Right cardiac atrium (tissue), 5 donors: ENCODE measurements around the gene ST3GAL3. TPM values are rescaled to one million over a fixed set of nuclear protein-coding genes. Genes with fewer than 3 reads are reported as not detected.

ENCODE experiments used
- ATAC-seq, 2 donors: fragments of 200-7000 bp; cut with Tn5 transposase; one replicate each; pipeline versions ENCODE4 v1.8.0 to v1.9.1; 2020; ENCODE audit warnings: moderate library complexity in 2 of 2, mild to moderate bottlenecking in 1 of 2
- DNase-seq, 3 donors: peaks; one replicate each; pipeline ENCODE4 v3.0.0-alpha.2; 2020
- H3K27ac ChIP-seq: one replicate; pipeline ENCODE4 v1.5.1; 2013; ENCODE audit warnings: mild to moderate bottlenecking, low read length, control low read depth, moderate library complexity
- H3K27me3 ChIP-seq: one replicate; pipeline ENCODE4 v1.6.1; 2013; ENCODE audit not compliant: control insufficient read depth, insufficient read depth
- H3K4me1 ChIP-seq: one replicate; pipeline ENCODE4 v1.6.1; 2013; ENCODE audit warnings: low read length; ENCODE audit not compliant: control insufficient read depth, insufficient read depth
- H3K4me3 ChIP-seq: one replicate; pipeline ENCODE4 v1.5.1; 2013; ENCODE audit warnings: low read length, control low read depth
- H3K9me3 ChIP-seq: one replicate; pipeline ENCODE4 v1.6.1; 2013; ENCODE audit warnings: low read length; ENCODE audit not compliant: control insufficient read depth
- WGBS: extraction: QIAGEN DNeasy Blood & Tissue Kit; methylation state at CpG from one replicate; pipeline ENCODE4 v1.1.7; 2013; 5-methylcytosine and 5-hydroxymethylcytosine counted together
- intact Hi-C, 4 donors: fragments of 100-400 bp; cut with DNase I; formaldehyde crosslinking; loops; one replicate each; pipeline versions ENCODE4 v1.11.0 to v1.14.0; 2022 to 2023
- polyA plus RNA-seq: library from polyadenylated mRNA; stranded (reverse); fragments of 200-250 nt; gene quantifications from one replicate; pipeline ENCODE4 v1.2.3, GENCODE V29; 2013
- total RNA-seq, 4 donors: library from RNA; stranded (reverse); fragmentation: NEBNext Ultra II Directional; extraction: Animal tissue kit (Norgen Biotek cat#: 25700); gene quantifications; one replicate each; pipeline ENCODE4 v1.2.1, GENCODE V29; 2021
- donor health status: healthy with polysubstance abuse.
- donor health status: DM: no; HTN: yes; CAD: no.
- donor health status: DM: no; HTN: no; CAD: no.
- donor health status: DM: no; HTN: yes; CAD: no; lungs with severe emphysema.
- donor health status: DM: yes; HTN: yes; CAD: no.

Gene ST3GAL3
- total and polyA plus RNA-seq, 5 donors, result 19.6 to 26.3 (median 21.9) TPM

GRCh38 chr1:43871181-43871910, 164.0 kb downstream of the ST3GAL3 start:
- whole genome bisulfite sequencing, result 77% methylated on average over 3 of the region's 3 CpGs
- ATAC-seq (no peak), DNase-seq (no peak)
- no peaks in the 10 kb centered on the region for H3K27me3 ChIP-seq
- H3K27ac ChIP-seq, result no peak overlapping the region
- intact Hi-C loops, result no loop called here
- no peaks in the 10 kb centered on the region for H3K9me3 ChIP-seq
- H3K4me3 ChIP-seq, result no peak overlapping the region
- peaks cover 19% of the 10 kb centered on the region for H3K4me1 ChIP-seq

- Histone ChIP-seq H3K27ac (no peak overlapping the region), H3K4me1 (peaks cover 19% of the 10 kb centered on the region), H3K27me3 (no peaks in the 10 kb centered on the region), H3K4me3 (no peak overlapping the region), H3K9me3 (no peaks in the 10 kb centered on the region)
- DNase-seq (no peak), ATAC-seq (no peak)
- intact Hi-C loops, result no loop called here
- 52% methylated on average over 5 of the region's 5 CpGs for WGBS
Measured at GRCh38 chr1:43872280-43872679, 164.9 kb downstream of the ST3GAL3 start.

GRCh38 chr1:43873851-43874250, 166.5 kb downstream of the ST3GAL3 start:
- DNase-seq (no peak), ATAC-seq (no peak)
- intact Hi-C loops, result no loop called here
- Histone ChIP-seq H3K27ac (no peak overlapping the region), H3K4me1 (peaks cover 14% of the 10 kb centered on the region), H3K27me3 (no peaks in the 10 kb centered on the region), H3K9me3 (no peaks in the 10 kb centered on the region), H3K4me3 (no peak overlapping the region)

- DNase-seq (no peak), ATAC-seq (no peak)
- Histone ChIP-seq H3K9me3 (no peaks in the 10 kb centered on the region), H3K27me3 (no peaks in the 10 kb centered on the region), H3K27ac (no peak overlapping the region), H3K4me3 (no peak overlapping the region), H3K4me1 (peaks cover 10% of the 10 kb centered on the region)
- 95% methylated on average over 3 of the region's 3 CpGs for WGBS
- intact Hi-C loops, result no loop called here
Measured at GRCh38 chr1:43874716-43875115, 167.4 kb downstream of the ST3GAL3 start.

GRCh38 chr1:43875331-43875730, 168.0 kb downstream of the ST3GAL3 start:
- no peak overlapping the region for H3K4me3 ChIP-seq
- H3K27me3 ChIP-seq, result no peaks in the 10 kb centered on the region
- 87% methylated on average over 3 of the region's 3 CpGs for WGBS
- peaks cover 13% of the 10 kb centered on the region for H3K4me1 ChIP-seq
- H3K27ac ChIP-seq, result no peak overlapping the region
- H3K9me3 ChIP-seq, result no peaks in the 10 kb centered on the region
- no peak for ATAC-seq
- intact Hi-C loops, result no loop called here
- DNase-seq, result no peak

GRCh38 chr1:43877101-43877500, 169.8 kb downstream of the ST3GAL3 start:
- DNase-seq, result no peak
- Histone ChIP-seq H3K4me3 (no peak overlapping the region), H3K9me3 (no peaks in the 10 kb centered on the region), H3K27me3 (no peaks in the 10 kb centered on the region), H3K4me1 (peaks cover 5% of the 10 kb centered on the region), H3K27ac (no peak overlapping the region)
- WGBS, result 84% methylated on average over 2 of the region's 2 CpGs
- intact Hi-C loops, result no loop called here
- ATAC-seq, result no peak

GRCh38 chr1:43878440-43878839, 171.1 kb downstream of the ST3GAL3 start:
- ATAC-seq, result no peak

GRCh38 chr1:43878854-43879253, 171.5 kb downstream of the ST3GAL3 start:
- Histone ChIP-seq H3K9me3 (no peaks in the 10 kb centered on the region), H3K4me1 (peaks cover 5% of the 10 kb centered on the region), H3K4me3 (no peak overlapping the region), H3K27ac (no peak overlapping the region), H3K27me3 (no peaks in the 10 kb centered on the region)
- ATAC-seq (no peak), DNase-seq (no peak)
- 75% methylated on average over 4 of the region's 4 CpGs for WGBS
- intact Hi-C loops, result no loop called here

More at GRCh38 chr1:43878440-43878839, 171.1 kb downstream of the ST3GAL3 start:
- no peak for DNase-seq
- Histone ChIP-seq H3K4me3 (no peak overlapping the region), H3K27me3 (no peaks in the 10 kb centered on the region), H3K27ac (no peak overlapping the region), H3K4me1 (peaks cover 5% of the 10 kb centered on the region), H3K9me3 (no peaks in the 10 kb centered on the region)
- intact Hi-C loops, result no loop called here
- 85% methylated on average over 2 of the region's 2 CpGs for whole genome bisulfite sequencing

GRCh38 chr1:43879414-43879813, 172.1 kb downstream of the ST3GAL3 start:
- ATAC-seq (no peak), DNase-seq (no peak)
- no peaks in the 10 kb centered on the region for H3K27me3 ChIP-seq
- no peaks in the 10 kb centered on the region for H3K9me3 ChIP-seq
- 92% methylated on average over 4 of the region's 4 CpGs for WGBS
- intact Hi-C loops, result no loop called here
- no peak overlapping the region for H3K4me3 ChIP-seq
- H3K4me1 ChIP-seq, result peaks cover 5% of the 10 kb centered on the region
- H3K27ac ChIP-seq, result no peak overlapping the region

- H3K4me1 ChIP-seq, result peaks cover 5% of the 10 kb centered on the region
- intact Hi-C loops, result no loop called here
Measured at GRCh38 chr1:43879996-43880395, 172.7 kb downstream of the ST3GAL3 start.

GRCh38 chr1:43880604-43881003, 173.3 kb downstream of the ST3GAL3 start:
- Histone ChIP-seq H3K27ac (no peak overlapping the region), H3K4me1 (peaks cover 5% of the 10 kb centered on the region), H3K9me3 (no peaks in the 10 kb centered on the region), H3K4me3 (no peak overlapping the region), H3K27me3 (no peaks in the 10 kb centered on the region)
- WGBS, result 59% methylated on average over 5 of the region's 5 CpGs
- intact Hi-C loops, result no loop called here
- DNase-seq (no peak), ATAC-seq (peak; percentile 66 to 81)

More at GRCh38 chr1:43879996-43880395, 172.7 kb downstream of the ST3GAL3 start:
- WGBS, result 94% methylated on average over 2 of the region's 2 CpGs
- Histone ChIP-seq H3K9me3 (no peaks in the 10 kb centered on the region), H3K27ac (peak overlapping the region; percentile 28), H3K27me3 (no peaks in the 10 kb centered on the region), H3K4me3 (no peak overlapping the region)
- no peak for DNase-seq
- peak in 1 of 2 donors; percentile 3 for ATAC-seq

GRCh38 chr1:43881415-43881814, 174.1 kb downstream of the ST3GAL3 start:
- no peak overlapping the region for H3K4me3 ChIP-seq
- intact Hi-C loops, result no loop called here
- H3K27me3 ChIP-seq, result no peaks in the 10 kb centered on the region
- peaks cover 5% of the 10 kb centered on the region for H3K4me1 ChIP-seq
- 53% methylated on average over 4 of the region's 4 CpGs for WGBS
- no peak overlapping the region for H3K27ac ChIP-seq
- no peaks in the 10 kb centered on the region for H3K9me3 ChIP-seq
- DNase-seq (no peak), ATAC-seq (peak; percentile 44 to 47)
